GM18526 (cell line): ENCODE data around the gene INO80.

Experiments
- POLR2A ChIP-seq: IDR thresholded peaks from 3 replicates; pipeline ENCODE4 v1.6.1; 2011; ENCODE audit not compliant: insufficient read length; ENCODE audit errors: extremely low read depth

Gene INO80

DNA sequence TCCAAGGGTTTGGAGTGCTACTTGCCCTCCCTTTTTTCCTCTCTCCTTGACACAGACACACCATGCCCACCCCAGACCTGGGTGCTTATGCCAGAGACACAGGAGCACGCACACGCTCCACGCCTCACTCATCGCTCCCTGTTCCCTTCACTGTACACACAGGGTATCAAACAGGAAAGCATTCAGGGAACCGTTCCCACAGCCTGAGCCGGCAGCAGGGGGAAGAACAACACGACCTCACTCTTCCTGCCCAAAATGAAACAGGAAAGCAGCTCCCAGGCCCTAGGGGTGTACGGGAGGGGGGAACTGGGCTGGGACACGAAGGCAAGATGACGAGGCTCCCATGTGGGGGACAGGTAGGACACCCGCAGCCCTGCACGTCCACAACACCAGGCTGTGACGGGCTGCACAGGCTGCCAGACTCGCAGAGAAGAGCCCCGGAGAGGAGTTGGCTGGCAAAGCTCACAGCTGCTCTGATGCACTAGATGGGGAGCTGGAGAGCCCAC lies 175.7 kb downstream of the INO80 start:
- peak; percentile 17 for TF ChIP-seq POLR2A

DNA sequence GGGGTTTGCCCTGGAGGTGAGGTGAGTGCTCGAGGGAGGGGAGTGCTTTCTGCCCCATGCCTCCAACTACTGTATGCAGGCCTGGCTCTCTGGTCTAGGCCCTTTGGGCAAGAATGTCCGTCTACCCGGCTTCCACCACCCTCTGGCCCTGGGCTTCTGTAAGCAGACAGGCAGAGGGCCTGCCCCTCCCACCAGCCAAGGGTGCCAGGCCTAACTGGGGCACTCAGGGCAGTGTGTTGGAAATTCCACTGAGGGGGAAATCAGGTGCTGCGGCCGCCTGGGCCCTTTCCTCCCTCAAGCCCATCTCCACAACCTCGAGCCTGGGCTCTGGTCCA lies 177.6 kb downstream of the INO80 start:
- TF ChIP-seq POLR2A, result no peak

DNA sequence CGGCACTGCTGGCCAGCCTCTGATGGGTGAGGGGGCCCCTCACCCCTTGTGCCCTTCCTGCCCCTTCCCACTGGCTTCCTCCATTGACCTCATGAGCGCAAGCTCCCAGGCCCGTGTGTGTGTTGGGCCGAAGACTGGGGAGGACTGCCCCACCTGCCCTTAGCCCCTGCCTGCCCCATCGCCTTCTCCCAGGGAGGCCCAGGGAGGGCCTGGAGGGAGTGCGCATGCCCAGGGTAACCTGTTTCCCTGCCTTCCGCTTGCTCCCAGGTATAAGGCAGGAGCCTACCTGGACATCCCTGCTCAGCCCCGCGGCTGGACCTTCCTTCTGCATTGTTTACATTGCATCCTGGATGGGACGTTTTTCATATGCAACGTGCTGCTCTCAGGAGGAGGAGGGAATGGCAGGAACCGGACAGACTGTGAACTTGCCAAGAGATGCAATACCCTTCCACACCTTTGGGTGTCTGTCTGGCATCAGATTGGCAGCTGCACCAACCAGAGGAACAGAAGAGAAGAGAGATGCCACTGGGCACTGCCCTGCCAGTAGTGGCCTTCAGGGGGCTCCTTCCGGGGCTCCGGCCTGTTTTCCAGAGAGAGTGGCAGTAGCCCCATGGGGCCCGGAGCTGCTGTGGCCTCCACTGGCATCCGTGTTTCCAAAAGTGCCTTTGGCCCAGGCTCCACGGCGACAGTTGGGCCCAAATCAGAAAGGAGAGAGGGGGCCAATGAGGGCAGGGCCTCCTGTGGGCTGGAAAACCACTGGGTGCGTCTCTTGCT lies 178.1 kb downstream of the INO80 start:
- TF ChIP-seq POLR2A, result no peak

DNA sequence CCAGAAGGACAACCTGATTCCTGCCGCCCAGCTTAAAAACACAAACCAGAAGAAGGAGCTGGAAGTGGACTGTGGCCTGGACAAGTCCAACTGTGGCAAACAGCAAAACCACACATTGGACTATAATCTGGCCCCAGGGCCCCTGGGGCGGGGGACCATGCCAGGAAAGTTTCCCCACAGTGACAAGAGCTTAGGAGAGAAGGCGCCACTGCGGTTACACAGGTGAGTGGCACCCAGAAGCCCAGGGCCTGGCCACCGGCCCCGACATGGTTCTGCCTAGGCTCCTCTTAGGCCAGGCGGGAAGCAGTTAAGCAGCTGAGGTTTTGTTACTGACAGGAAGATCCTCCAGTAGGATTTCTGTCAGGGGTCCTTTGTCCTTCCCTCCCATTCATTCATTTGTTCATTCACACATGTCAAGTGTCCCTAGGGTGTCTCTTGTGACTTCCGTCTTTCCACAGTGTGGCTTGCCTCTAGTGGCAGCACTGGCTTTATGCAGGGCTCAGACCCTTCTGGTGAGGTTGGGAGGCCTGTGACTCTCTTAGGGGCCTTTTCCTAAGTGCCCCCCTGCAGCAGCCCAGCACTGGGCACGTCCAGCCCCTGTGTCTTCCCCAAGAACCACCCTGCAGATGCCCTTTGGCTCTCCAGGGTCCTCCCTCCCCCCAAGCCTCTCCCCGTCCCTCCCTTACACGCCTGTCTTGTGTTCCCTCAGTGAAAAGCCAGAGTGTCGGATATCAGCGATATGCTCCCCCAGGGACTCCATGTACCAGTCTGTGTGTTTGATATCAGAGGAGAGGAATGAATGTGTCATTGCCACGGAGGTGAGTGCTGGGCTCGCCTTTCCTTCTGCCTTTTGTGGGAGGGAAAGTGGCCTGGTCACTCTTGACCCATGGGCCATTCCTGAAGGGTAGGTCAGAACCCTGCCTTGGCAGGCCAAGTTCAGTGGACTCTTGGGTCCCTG lies 179.1 kb downstream of the INO80 start:
- no peak for TF ChIP-seq POLR2A

DNA sequence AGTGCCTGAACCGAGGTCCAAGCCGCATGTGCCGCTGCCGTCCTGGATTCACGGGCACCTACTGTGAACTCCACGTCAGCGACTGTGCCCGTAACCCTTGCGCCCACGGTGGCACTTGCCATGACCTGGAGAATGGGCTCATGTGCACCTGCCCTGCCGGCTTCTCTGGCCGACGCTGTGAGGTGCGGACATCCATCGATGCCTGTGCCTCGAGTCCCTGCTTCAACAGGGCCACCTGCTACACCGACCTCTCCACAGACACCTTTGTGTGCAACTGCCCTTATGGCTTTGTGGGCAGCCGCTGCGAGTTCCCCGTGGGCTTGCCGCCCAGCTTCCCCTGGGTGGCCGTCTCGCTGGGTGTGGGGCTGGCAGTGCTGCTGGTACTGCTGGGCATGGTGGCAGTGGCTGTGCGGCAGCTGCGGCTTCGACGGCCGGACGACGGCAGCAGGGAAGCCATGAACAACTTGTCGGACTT lies 179.8 kb downstream of the INO80 start:
- no peak for TF ChIP-seq POLR2A

DNA sequence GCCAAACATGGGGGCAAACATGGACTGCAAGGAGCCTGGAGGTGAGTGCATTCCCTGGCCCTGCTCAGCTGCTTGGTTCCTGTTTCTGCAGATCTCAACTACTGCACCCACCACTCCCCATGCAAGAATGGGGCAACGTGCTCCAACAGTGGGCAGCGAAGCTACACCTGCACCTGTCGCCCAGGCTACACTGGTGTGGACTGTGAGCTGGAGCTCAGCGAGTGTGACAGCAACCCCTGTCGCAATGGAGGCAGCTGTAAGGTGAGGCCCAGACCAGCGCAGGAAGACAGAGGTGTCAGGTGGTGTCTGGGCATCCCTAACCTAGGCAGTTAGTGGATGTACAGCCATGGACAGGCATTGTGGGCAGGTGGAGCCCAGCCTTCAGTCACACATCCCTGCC lies 181.6 kb downstream of the INO80 start:
- no peak for TF ChIP-seq POLR2A

DNA sequence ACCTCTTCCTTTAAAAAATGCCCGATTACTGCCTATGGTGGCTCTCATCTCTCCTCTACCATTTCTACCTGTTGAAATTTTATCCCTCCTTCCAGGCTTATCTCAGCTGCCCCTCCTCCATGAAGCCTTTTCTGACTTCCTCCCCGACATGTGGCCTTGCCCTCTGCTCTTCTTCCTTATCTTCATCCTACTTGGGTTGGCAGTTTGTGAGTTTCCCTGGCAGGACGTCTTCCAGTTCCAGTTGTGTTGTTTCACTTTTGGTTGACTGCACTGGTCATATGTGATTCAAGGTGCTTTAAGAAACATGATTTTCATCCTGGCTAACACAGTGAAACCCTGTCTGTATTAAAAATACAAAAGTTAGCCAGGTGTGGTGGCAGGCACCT lies 182.6 kb downstream of the INO80 start:
- TF ChIP-seq POLR2A, result no peak

DNA sequence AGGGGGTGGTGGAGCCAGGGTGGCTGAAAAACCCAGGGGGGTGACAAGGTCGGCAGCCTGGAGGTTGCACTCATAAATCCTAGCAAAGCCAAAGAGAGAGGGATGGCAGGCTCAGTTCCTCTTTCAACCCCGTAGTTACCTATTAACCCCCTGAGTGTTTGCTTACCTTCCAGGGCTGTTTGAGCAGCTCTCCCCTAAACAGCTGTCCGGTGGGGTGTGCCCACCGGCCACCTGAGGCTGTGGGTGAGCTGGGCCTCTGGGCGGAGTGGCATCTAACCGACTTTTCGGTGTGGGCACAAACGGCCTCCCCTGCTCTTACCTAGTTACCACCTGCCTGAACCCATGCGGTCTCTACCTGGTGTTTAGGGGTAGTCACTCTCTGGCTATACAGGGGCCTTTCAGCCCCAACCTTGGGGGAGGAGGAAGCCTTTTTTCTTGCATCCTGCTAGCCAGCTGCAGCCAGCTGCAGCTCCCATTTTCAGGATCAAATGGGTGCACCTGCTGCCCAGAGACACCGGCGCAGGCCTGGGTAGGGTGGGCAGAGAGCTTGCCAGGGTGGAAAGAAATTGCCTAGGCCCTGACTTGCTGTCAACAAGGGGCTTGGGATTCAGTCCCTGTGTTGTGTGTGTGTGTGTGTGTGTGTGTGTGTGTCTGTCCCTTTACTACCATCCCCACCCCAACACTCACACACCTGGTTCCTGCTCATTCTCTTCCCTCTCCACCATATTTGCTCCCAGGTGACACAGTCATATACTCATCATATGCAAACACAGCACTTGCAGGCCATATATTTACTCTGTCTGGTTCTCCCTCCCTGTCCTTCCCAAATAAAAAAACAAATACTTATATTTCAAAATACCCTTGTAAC lies 183.2 kb downstream of the INO80 start:
- no peak for TF ChIP-seq POLR2A

DNA sequence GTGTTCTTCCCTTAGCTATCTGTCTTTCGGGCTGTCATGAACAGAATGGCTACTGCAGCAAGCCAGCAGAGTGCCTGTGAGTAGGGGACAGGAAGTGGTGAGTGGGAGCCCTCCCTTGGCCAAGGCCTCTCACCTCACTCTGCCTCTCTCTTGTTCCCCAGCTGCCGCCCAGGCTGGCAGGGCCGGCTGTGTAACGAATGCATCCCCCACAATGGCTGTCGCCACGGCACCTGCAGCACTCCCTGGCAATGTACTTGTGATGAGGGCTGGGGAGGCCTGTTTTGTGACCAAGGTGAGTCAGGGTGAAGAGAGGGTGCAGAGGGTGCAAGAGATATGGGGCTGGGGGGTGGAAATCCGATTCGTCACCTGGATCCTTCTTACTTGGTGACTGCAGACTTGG lies 183.9 kb downstream of the INO80 start:
- peak; percentile 37 for TF ChIP-seq POLR2A

DNA sequence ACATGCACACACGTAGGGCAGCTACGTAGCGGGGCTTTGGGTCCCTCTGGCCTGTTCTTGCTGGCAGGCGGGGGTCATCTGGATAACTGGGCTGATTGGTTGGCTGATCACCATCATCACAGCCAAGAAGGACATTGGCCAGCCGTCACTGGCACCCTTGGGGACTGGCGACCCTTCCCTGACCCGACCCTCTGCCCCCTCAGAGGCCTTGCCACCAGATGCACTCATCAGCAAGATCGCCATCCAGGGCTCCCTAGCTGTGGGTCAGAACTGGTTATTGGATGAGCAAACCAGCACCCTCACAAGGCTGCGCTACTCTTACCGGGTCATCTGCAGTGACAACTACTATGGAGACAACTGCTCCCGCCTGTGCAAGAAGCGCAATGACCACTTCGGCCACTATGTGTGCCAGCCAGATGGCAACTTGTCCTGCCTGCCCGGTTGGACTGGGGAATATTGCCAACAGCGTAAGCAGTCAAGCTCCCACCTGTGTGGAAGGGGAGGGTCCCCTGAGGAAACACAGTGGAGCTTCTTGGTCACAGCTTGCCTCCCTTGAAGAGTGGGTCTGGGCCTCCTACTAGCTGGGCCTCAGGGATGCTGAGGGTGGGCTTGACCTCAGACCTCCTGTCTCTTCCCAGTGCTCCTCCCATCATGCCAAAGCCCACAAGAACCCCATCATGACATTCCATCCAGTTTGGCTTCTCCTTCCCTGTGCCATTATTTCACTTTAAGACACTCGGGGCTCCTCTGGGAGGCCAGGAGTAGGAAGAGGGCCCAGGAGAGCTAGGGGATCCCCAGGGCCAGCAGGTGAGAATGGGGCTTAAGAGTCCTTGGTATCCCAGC lies 184.6 kb downstream of the INO80 start:
- TF ChIP-seq POLR2A, result no peak

DNA sequence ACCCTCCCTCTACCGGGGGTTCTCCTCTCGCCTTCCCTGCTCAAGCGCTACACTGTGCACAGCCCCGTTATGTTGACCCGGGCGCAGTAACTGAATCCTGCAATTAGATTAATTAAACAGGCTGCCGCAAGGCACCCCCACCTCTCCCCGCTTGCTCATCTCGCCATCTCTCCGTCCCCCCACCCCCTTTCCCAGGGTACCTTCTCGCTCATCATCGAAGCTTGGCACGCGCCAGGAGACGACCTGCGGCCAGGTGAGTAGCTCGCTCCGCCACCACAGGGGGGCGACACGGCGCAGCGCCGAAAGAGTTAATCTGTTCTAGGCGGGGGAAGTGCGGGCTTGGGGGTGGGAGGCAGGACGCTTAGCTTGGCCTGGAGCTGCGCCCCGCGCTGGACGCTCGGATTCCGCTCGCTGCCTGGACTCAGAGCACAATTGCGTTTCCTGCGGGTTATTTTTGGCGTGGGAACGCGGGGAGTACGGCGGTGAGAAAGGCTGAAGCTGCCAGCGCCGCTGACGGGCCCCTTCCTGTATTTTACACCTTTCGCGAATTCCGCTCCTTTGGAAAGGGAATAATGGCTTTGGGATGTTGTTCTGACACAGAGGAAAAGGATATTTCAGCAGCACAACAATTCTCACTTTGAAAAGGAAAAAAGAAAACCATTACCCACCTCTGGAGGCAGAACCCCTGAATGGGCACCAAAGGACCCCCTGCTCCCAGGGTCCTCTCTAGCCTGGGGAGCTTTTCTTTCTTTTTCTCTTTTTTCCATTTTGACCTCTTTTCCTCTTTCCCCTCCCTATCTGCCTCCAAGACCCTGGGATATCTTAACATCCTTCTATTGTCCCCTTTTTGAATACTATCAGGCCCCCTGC lies 185.4 kb downstream of the INO80 start:
- TF ChIP-seq POLR2A, result no peak

DNA sequence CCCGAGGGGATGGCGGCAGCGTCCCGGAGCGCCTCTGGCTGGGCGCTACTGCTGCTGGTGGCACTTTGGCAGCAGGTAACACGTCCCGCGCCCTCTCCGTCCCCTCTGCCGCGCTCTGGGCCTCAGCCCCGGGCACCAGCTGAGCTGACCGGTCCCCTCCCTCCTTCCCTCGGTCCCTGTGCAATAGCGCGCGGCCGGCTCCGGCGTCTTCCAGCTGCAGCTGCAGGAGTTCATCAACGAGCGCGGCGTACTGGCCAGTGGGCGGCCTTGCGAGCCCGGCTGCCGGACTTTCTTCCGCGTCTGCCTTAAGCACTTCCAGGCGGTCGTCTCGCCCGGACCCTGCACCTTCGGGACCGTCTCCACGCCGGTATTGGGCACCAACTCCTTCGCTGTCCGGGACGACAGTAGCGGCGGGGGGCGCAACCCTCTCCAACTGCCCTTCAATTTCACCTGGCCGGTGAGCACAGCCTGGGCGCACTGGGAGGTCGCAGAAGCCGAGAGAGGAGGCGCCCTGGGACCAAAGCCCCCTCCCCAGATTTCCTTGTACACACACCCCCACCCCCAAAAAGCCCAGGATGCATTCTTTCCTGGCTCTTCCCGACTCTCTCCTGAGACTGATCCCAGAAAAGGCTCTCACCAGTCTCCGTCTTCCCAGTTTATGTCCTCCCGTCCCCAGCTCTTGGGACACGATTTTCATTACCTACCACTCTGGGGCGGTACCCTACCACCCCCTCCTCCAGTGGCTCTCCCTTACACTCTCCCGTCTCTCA lies 186.2 kb downstream of the INO80 start:
- TF ChIP-seq POLR2A, result no peak
